Activated CD8-positive, alpha-beta T cell treated with anti-CD3 and anti-CD28 coated beads, Interleukin-2, amount 10 ng/mL, durations not matched to agents 7 days and 5 days (primary cell): Measurements from ENCODE around the gene SNHG17. TPM values are rescaled to one million over a fixed set of nuclear protein-coding genes. Genes with fewer than 3 reads are reported as not detected.

Experiments
- total RNA-seq, 2 experiments: library from RNA; stranded (reverse); gene quantifications; one replicate each; pipeline ENCODE4 v1.2.3, GENCODE V29; 2021

Gene SNHG17
- total RNA-seq, 2 experiments from 2014 or later: 69.6 to 77.8 TPM

Other genes starting within 250 kb of the SNHG17 start
- not detected for gene KIAA1755, start 174.6 kb downstream of the SNHG17 start, total RNA-seq
- gene BPI, start 131.2 kb downstream of the SNHG17 start, total RNA-seq: not detected
- gene LBP, start 88.8 kb downstream of the SNHG17 start, total RNA-seq: not detected
- gene RALGAPB, start 37.5 kb upstream of the SNHG17 start, total RNA-seq: 10 to 100 TPM; 29.5 to 29.6 TPM
- gene ADIG, start 145.9 kb upstream of the SNHG17 start, total RNA-seq: not detected
- not detected for gene ARHGAP40, start 166.5 kb upstream of the SNHG17 start, total RNA-seq